Loucy (cell line): ENCODE data around the gene RANBP2.

ENCODE experiments used
- EZH2phosphoT487 ChIP-seq: fragments of 200-600 bp; IDR thresholded peaks from 2 replicates; pipeline ENCODE4 v1.6.1; 2018; ENCODE audit warnings: antibody characterized with exemption, mild to moderate bottlenecking, moderate library complexity, borderline replicate concordance
- TF ChIP-seq, protein P1 (sequence below): fragments of 200-600 bp; sonication (generic); conservative IDR thresholded peaks from 2 replicates; pipeline ENCODE4 v1.5.1; 2014; ENCODE audit warnings: mild to moderate bottlenecking, antibody characterized with exemption, low read length

DNA sequence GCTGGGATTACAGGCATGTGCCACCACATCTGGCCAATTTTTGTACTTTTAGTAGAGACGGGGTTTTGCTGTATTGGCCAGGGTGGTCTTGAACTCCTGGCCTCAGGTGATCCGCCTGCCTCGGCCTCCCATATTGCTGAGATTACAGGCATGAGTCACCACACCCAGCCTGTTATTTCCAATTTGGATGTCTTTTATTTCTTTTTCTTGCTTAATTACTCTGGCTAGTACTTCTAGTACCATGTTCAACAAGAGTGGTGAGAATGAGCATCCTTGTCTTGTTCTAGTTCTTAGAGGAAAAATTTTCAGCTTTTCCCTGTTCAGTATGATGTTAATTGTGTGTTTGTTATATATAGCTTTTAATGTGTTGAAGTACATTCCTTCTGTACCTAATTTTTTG, 90.7 kb downstream of the RANBP2 start:
- TF ChIP-seq, protein P1, sequence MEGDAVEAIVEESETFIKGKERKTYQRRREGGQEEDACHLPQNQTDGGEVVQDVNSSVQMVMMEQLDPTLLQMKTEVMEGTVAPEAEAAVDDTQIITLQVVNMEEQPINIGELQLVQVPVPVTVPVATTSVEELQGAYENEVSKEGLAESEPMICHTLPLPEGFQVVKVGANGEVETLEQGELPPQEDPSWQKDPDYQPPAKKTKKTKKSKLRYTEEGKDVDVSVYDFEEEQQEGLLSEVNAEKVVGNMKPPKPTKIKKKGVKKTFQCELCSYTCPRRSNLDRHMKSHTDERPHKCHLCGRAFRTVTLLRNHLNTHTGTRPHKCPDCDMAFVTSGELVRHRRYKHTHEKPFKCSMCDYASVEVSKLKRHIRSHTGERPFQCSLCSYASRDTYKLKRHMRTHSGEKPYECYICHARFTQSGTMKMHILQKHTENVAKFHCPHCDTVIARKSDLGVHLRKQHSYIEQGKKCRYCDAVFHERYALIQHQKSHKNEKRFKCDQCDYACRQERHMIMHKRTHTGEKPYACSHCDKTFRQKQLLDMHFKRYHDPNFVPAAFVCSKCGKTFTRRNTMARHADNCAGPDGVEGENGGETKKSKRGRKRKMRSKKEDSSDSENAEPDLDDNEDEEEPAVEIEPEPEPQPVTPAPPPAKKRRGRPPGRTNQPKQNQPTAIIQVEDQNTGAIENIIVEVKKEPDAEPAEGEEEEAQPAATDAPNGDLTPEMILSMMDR, result no peak
- TF ChIP-seq EZH2phosphoT487, result no peak
